NCI-H82 (cell line): ENCODE data around the gene NUP62.

Experiments
- DNase-seq: peaks from one replicate; lab custom pipeline; 2025; lab: John Stamatoyannopoulos, UW

The NUP62 gene

DNA sequence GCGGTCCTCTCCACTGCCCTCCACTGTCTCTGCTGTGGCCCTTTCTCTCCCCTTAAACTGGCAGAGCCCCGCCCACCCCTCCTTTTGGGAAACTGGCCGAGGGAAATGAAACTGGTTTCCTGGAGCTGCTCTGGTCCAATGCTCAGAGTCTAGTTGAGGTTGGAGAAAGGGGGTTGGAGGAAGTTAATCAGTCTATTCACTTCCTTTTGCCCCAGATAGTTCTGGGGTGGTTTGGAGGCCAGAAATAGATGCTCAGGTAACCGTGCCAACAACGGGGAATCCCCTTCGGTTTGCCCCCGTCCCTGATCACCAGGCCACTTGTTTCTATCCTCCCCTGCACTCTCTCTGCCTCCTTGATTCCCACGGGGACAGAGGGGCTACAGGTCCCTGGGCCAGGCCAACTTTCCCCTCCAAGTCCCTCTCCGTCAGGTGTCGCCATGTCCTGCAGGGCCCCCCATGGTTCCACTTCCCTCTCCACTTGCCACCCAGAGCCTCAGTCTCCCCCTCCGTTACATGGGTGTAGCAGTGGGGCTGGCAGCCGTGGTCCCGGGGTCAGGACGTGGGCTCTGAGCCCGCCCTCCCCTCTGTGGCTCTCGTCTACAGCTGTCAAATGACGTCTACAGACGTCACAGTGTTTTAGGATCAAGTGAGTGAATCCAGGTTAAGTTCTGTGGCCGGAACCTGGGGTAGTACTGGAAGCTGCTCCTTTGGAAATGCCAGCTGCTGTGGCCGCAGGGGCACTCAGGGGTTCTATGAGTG is 32.3 kb downstream of the NUP62 start, which contains the start of gene IL4I1:
IL4I1 (minus strand) TSS at position 25 of the 759 bp plus-strand sequence. CDS start 727 bp downstream, outside the sequence.
- no peak for DNase-seq

- DNase-seq = no peak
These were observed 33.6 kb downstream of the NUP62 start for GRCh38 chr19:49895566-49896297.

- no peak for DNase-seq
These were observed 34.3 kb downstream of the NUP62 start for GRCh38 chr19:49894879-49895565.

GRCh38 chr19:49894011-49894664 is 35.2 kb downstream of the NUP62 start:
- no peak for DNase-seq

- DNase-seq = no peak
These were observed 36.6 kb downstream of the NUP62 start for GRCh38 chr19:49892716-49893115.

DNA sequence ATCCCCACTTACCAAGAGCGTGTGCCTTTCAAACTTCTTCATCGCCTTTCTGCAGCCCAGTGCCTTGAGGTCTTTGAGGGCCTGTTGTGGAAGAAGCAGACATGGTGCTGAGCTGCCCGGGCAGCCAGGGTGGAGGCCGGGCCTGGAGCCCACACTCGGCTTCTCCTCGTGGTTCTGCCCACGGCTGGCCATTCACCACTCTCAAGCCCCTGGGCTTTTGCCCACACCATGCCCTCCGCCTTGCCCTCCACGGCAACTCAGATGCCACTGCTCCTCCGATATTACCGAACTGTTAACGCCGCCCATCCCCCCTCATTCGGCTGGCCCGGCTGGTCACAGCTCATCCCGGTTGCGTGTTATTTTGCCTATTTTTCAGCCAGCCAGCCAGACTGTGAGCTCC is 37.9 kb downstream of the NUP62 start:
- DNase-seq = no peak

GRCh38 chr19:49890349-49891311 is 38.7 kb downstream of the NUP62 start:
- DNase-seq = peak; percentile 86

DNA sequence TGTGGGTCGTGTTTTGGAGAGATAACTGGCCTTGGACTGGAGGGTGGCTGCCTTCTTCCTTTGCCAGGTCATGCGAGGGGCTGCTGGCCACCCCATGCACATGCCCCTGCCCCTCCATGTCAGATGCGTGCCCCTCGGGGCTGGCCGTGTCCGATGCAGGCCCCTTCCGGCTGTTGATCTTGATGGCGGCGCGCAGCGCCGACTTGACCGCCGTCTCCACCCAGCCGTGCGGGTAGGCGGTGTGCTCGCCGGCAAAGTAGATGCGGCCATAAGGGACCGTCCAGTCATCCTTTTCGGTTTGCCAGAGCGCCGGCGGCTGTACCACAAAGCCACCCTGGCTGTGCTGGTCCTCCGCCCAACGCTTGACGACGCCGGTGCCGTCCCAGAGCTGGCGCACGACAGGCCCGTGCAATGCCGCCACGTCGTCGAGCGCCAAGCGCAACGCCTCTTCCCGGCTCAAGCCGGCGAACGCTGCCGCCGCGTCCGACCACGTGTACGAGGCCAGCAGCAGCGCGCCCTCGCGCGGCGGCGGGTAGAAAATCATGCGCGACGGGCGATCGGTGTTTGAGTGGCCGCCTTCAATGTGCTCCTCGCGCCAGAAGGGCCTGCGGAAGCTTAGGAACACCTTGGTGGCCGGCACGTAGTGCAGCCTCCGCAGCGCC is 39.5 kb downstream of the NUP62 start:
- DNase-seq = peak; percentile 85

DNA sequence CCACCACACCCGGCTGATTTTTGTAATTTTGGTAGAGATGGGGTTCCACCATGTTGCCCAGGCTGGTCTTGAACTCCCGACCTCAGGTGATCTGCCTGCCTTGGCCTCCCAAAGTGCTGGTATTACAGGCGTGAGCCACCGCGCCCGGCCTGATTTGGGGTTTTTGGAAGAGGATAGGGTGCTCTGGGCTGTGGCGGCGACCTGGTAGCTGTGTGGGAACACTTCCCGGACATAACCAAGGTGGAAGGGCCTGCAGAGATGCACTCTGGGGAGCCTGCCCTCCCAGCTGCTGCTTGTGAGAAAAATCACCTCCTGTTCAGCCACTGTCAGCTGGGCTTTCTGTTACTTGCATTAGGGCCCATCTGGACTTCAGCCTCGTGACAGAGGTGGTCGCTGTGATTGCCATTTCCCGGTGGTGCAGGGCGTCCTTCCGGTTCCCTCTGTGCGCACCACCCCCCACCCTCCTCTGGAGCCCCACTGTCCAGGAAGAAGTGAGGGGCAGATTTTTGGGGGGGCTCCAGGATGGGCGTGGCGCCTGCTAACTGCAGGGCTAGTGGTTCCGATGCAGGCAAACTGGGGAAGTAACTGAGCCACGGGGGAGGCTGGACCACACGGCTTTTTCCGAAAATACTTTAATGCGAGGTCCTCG is 40.1 kb downstream of the NUP62 start:
- DNase-seq = peak; percentile 36

DNA sequence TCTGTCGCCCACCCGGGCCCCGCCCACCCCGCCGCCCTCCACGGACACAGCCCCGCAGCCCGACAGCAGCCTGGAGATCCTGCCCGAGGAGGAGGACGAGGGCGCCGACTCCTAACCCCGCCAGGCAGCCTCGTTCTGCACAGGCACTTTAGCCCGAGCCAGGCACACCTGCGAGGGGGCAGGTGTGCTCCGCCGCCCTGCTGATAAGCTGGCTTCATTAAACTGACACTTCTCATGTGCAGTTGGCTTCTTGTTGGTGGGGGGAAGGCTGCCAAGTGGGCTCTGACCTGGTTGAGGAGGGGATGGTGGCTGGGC is 40.8 kb downstream of the NUP62 start:
- no peak for DNase-seq

DNA sequence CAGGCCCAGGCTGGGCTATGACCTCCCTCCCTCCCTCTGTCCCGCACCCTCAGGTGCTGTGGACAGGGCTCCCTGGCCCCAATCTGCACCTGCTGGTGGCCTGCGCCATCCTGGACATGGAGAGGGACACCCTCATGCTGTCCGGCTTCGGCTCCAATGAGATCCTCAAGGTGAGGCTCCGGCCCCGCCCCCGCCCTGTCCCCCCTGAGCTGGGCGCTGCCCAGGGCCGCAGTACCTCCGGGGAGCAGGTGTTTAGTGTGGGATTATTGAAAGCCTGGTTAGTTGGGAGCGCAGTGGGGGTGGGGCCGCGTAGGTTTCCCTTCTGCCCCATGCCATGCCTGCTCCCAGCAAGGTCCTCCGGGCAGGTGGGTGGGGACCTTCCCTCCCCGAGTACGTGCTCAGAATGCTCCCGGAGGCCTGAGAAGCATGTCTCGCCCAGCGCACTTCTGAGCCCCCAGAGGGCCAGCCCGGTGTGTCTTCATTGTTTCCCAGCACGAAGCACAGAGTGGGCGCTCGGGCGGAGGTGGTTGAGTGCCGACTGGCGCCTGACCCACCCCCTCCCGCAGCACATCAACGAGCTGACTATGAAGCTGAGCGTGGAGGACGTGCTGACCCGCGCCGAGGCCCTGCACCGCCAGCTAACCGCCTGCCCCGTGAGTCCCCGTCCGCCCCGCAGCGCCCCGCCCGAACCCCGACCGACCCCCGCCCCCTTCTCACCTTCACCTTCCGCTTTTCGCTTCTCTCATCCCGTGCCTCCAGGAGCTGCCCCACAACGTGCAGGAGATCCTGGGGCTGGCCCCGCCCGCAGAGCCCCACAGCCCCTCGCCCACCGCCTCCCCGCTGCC is 41.4 kb downstream of the NUP62 start:
- DNase-seq = peak; percentile 59

DNA sequence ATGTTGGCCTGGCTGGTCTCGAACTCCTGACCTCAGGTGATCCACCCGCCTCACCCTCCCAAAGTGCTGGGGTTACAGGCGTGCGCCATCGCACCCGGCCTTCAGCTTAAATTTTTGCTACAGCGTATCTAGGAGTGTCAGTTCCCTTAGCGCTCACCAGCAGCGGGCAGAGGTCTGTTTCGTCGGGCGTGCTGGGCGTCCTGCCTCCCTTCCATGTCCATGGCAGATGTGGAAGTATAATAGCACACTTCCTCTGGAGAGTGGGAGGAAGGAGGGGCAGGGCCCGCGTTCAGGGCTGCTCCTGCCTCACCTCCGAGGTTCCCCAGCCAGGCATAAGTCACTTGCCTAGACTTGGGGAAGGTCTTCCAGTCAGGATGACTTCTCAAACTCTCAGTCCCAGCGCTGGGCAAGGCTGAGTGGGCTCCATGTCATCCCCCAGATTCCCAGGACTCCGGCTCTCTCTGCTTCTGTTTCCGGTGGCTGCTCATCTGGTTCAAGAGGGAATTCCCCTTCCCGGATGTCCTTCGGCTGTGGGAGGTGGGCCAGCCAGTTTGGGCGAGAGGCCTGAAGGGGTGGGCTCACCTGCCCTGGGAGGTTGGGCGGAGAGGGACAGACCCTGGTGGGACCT is 42.2 kb downstream of the NUP62 start:
- peak; percentile 48 for DNase-seq

GRCh38 chr19:49884760-49885159 is 44.5 kb downstream of the NUP62 start:
- no peak for DNase-seq

DNA sequence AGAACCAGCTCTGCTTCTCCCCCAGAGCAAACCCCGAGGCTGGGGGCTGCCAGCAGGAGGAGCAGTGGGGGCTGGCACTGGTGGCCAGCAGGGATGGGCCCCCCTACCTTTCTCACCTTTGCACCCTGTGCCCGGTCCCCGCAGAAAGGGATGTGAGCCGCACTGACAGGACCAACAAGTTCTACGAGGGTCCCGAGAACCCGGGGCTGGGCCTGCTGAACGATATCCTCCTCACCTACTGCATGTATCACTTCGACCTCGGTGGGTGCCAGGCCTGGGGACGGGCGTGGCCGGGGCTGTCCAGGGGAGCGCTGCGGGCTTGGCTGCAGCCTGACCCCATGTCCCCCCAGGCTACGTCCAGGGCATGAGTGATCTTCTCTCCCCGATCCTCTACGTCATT is 45.2 kb downstream of the NUP62 start:
- no peak for DNase-seq

DNA sequence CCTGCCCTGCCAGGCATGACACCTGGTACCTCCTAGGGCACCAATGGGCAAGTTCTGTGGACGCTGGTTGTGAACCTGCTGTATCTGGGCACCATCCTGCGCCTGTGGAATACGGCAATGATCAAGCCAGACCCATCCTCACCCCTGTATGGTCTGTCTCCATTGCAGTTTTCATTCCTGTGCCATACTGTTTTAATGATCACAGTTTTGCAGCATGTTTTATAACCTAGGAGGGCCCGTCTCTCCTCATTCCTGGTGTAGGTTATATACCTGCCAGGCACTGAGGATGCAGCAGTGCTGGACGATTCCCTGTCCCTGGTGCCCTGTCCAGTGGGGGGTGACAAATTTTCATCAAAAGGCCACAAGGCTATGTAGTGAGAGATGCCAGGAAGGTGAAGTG is 46.2 kb downstream of the NUP62 start:
- DNase-seq = no peak

DNA sequence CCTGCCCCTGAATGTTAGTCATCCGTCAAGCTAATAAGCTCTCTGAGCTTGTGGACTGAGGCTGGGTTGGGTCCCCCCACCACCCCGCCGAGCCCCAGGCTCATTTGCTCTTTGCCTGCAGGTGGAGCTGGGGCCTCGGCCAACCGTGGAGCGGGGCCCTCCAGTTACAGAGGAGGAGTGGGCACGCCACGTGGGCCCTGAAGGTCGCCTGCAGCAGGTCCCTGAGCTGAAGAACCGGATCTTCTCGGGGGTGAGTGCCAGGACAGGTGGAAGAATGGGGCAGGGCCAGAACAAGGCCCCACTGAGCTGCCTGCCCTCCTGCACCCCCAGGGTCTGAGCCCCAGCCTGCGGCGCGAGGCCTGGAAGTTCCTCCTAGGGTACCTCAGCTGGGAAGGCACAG is 46.7 kb downstream of the NUP62 start:
- no peak for DNase-seq

DNA sequence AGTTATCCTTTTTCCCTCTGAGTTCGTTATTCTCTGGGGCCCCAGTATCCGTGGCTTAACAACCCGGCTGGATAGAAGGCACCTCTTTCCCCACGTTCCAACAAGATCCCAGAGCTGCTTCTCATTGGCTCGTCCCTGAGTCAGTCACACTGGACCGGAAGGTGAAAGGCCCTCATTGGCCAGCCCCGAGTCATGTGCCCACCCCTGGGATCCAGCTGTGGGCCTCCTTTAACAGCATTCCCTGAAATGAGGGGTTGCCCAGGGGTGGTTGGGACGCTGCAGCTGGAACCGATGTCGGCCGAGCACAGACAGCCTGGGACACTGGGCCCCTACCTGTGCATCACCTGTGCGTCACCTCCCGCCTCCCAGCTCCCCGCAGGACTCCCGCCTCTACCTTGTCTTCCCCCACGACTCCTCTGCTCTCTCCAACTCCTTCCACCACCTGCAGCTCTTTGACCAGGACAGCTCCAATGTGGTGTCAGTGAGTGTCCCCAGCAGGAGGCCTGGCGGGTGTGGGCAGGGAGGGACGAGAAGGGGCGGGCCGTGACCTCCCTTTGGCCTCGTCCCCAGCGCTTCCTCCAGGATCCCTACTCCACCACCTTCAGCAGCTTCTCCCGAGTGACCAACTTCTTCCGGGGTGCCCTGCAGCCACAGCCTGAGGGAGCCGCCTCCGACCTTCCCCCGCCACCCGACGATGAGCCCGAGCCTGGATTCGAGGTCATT is 47.5 kb downstream of the NUP62 start:
- DNase-seq = no peak

DNA sequence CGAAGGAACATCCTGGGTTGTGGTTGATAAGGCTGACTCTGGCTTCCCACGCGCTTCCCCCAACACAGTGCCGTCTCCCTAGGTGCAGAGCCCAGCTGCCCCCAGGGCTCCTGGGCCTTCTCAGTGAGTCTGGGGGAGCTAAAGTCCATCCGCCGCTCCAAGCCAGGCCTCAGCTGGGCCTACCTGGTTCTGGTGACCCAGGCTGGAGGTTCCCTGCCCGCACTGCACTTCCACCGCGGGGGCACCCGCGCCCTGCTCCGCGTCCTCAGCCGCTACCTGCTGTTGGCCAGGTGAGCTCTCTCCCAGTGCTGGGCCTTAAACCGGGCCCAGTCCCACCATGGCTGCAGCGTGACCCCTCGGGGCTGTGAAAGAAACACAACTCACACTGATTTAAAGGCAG is 48.1 kb downstream of the NUP62 start:
- no peak for DNase-seq
